GM12892 (cell line): Measurements from ENCODE around the gene SLC12A9.
A peak's percentile ranks its signal among the peaks of the same experiment; 100 is the strongest.

ENCODE experiments used
- DNase-seq: peaks from one replicate; pipeline ENCODE4 v3.0.0; 2011; ENCODE audit not compliant: insufficient read length
- FAIRE-seq: peaks from 2 replicates; lab custom pipeline; 2011; peaks lifted over from hg19 to GRCh38; lab: Jason Lieb, UNC
- POLR2A ChIP-seq: IDR thresholded peaks from 2 replicates; pipeline ENCODE4 v1.6.1; 2011; ENCODE audit warnings: low read depth, low read length, control low read depth
- POLR2AphosphoS5 ChIP-seq: IDR thresholded peaks from 2 replicates; pipeline ENCODE4 v1.6.1; 2011; ENCODE audit warnings: low read depth, low read length, control low read depth
- TAF1 ChIP-seq: IDR thresholded peaks from 2 replicates; pipeline ENCODE4 v1.6.1; 2011; ENCODE audit warnings: low read depth, mild to moderate bottlenecking, control low read depth, low read length, borderline replicate concordance

SLC12A9 gene

GRCh38 chr7:100866729-100867039 is 14.2 kb downstream of the SLC12A9 start:
- DNase-seq (no peak), FAIRE-seq (no peak)
- TF ChIP-seq POLR2A (no peak), POLR2AphosphoS5 (no peak), TAF1 (no peak)

GRCh38 chr7:100867040-100867775 is 14.7 kb downstream of the SLC12A9 start, which contains the start of gene TRIP6:
TRIP6 (plus strand) TSS chr7:100867387; CDS start chr7:100867498, 111 bp downstream.
- TF ChIP-seq POLR2AphosphoS5: peak; percentile 64; the same call in 1 of the 2 replicates
- peak; percentile 49; the same call in 1 of the 2 replicates for TF ChIP-seq TAF1
- TF ChIP-seq POLR2A: peak; percentile 57
- FAIRE-seq (peak; percentile 78), DNase-seq (peak; percentile 79)

GRCh38 chr7:100867776-100868485 is 15.4 kb downstream of the SLC12A9 start:
- FAIRE-seq (no peak), DNase-seq (no peak)
- TF ChIP-seq TAF1 (no peak), POLR2A (no peak), POLR2AphosphoS5 (no peak)

GRCh38 chr7:100873599-100874299 is 21.2 kb downstream of the SLC12A9 start:
- no peak for FAIRE-seq
- TF ChIP-seq TAF1 (no peak), POLR2AphosphoS5 (no peak), POLR2A (no peak)
- DNase-seq: no peak

GRCh38 chr7:100874300-100874576 is 21.7 kb downstream of the SLC12A9 start:
- TF ChIP-seq POLR2AphosphoS5 (no peak), TAF1 (no peak), POLR2A (no peak)
- FAIRE-seq (peak; percentile 84), DNase-seq (no peak)

GRCh38 chr7:100874577-100875355 is 22.3 kb downstream of the SLC12A9 start, which contains the start of gene SRRT:
SRRT (plus strand) TSS chr7:100875103; CDS start chr7:100875591, 488 bp downstream.
- TF ChIP-seq POLR2A (peak; percentile 91), TAF1 (peak; percentile 55; the same call in 1 of the 2 replicates), POLR2AphosphoS5 (peak; percentile 90)
- DNase-seq (peak; percentile 98), FAIRE-seq (peak; percentile 100)

- peak; percentile 5 for FAIRE-seq
- TF ChIP-seq TAF1: no peak
- DNase-seq: no peak
Observed at GRCh38 chr7:100875356-100875751, 22.8 kb downstream of the SLC12A9 start.

- FAIRE-seq: no peak
- no peak for TF ChIP-seq TAF1
- TF ChIP-seq POLR2AphosphoS5: no peak
- TF ChIP-seq POLR2A: no peak
- DNase-seq: no peak
Observed at GRCh38 chr7:100878013-100878412, 25.5 kb downstream of the SLC12A9 start.

- DNase-seq: no peak
- FAIRE-seq: no peak
- TF ChIP-seq POLR2A: no peak
- TF ChIP-seq TAF1: no peak
- TF ChIP-seq POLR2AphosphoS5: no peak
Observed at GRCh38 chr7:100878685-100879084, 26.2 kb downstream of the SLC12A9 start.

- DNase-seq (no peak), FAIRE-seq (no peak)
- TF ChIP-seq POLR2AphosphoS5 (no peak), TAF1 (no peak), POLR2A (no peak)
Observed at GRCh38 chr7:100879685-100880261, 27.3 kb downstream of the SLC12A9 start.
